ENCODE measurements around the gene KCNAB1.

DNA sequence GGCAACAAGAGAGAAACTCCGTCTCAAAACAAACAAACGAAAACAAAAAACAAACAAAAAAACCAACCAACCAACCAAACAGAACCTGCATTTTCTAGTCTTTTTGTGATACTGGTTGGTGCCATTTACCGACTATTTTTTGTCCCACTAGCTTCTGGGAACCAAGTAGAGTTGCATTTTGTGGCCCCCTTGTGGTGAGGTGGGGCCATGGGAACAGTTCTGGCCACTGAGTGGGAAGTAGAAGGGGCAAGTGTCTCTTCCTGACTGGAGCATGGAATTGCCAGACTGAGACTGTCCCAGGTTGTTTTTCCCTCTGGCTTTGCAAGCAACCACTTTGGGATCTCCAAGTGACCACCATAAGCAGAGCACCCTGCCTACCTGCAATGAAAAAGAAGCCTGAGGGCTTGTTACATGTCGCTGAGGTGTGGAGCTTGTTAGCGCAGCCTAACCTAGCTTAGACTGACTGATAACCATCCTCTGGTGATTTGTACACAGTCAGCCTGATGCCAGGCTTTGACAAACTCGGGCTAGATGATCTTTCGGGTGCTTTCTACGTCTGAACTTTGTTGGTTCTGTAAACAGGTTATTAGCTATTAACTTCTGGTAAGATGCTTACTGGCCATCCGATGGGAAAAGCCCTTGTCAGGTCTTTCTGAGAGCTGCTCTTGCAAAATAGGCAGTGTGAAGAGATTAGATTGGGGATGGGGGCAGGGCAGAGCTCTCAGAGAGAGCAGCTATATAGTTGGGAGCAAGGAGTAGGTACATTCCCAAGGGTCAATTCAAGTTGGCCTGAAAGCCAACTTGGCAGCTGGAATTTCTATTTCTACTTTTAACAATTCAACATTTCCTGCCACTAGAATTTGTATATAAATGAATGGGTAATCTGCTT, 262.3 kb downstream of the KCNAB1 start:
- no peak for TF ChIP-seq CTCF (IDR thresholded peaks at IDR 0.05)
- TF ChIP-seq POLR2A (IDR thresholded peaks at IDR 0.05): no peak

Data from lower leg skin (tissue), 3 donors.